HEK293 (cell line): ENCODE measurements around the gene PCP4.

Experiments
- CTCF ChIA-PET: fragments of 350-600 bp; formaldehyde crosslinking; extraction: SDS; loops from one replicate; lab custom pipeline; 2021; ENCODE audit warnings: antibody characterized with exemption; lab: Yijun Ruan, JAX
- POLR2A ChIA-PET: fragments of 300-600 bp; formaldehyde crosslinking; extraction: SDS; loops from one replicate; lab custom pipeline; 2020; ENCODE audit warnings: antibody characterized with exemption, inconsistent platforms; lab: Yijun Ruan, JAX
- H3K27ac ChIP-seq: fragments of 200-500 bp; sonication (Bioruptor generic); 2 replicates; pipeline ENCODE4 v1.5.1; 2014; ENCODE audit warnings: low read depth, low read length, control low read depth, inconsistent platforms; ENCODE audit errors: extremely low read depth
- H3K36me3 ChIP-seq, 2 experiments: fragments of 200-500 bp in 1 of 2; sonication (Bioruptor generic) in 1 of 2; 1 replicate in 1 of 2; 2 replicates in 1 of 2; pipeline ENCODE4 v1.5.1; 2014 to 2017; ENCODE audit warnings: inconsistent platforms in 2 of 2, low read length in 2 of 2; ENCODE audit not compliant: control insufficient read depth in 2 of 2, insufficient read depth in 1 of 2
- H3K4me1 ChIP-seq: fragments of 200-500 bp; sonication (Bioruptor generic); 2 replicates; pipeline ENCODE4 v1.5.1; 2014; ENCODE audit warnings: mild to moderate bottlenecking, low read length, inconsistent platforms; ENCODE audit not compliant: control insufficient read depth, insufficient read depth
- H3K4me3 ChIP-seq: 2 replicates; pipeline ENCODE4 v1.5.1; 2011; ENCODE audit warnings: low read depth, mild to moderate bottlenecking, control low read depth, low read length, moderate library complexity
- H3K9me3 ChIP-seq: fragments of 200-500 bp; sonication (Bioruptor generic); 2 replicates; pipeline ENCODE4 v1.5.1; 2014; ENCODE audit warnings: low read depth, low read length, inconsistent platforms; ENCODE audit not compliant: control insufficient read depth, insufficient read depth
- ELK4 ChIP-seq: IDR thresholded peaks from 2 replicates; pipeline ENCODE4 v1.6.1; 2011; ENCODE audit warnings: mild to moderate bottlenecking, low read depth, low read length, borderline replicate concordance
- GFI1B ChIP-seq: fragments of 450-650 bp; formaldehyde crosslinking; IDR thresholded peaks from 2 replicates; pipeline ENCODE4 v1.5.1; 2016; ENCODE audit warnings: missing biosample characterization, missing genetic modification characterization
- KLF1 ChIP-seq: fragments of 450-650 bp; formaldehyde crosslinking; IDR thresholded peaks from 2 replicates; pipeline ENCODE4 v1.5.1; 2016; ENCODE audit warnings: missing biosample characterization, missing genetic modification characterization
- KLF9 ChIP-seq: fragments of 450-650 bp; formaldehyde crosslinking; IDR thresholded peaks from 2 replicates; pipeline ENCODE4 v1.5.1; 2016; ENCODE audit warnings: missing biosample characterization, missing genetic modification characterization, low read depth
- OSR2 ChIP-seq: fragments of 450-650 bp; formaldehyde crosslinking; IDR thresholded peaks from 2 replicates; pipeline ENCODE4 v1.5.1; 2016; ENCODE audit warnings: missing biosample characterization, missing genetic modification characterization
- PRDM10 ChIP-seq: fragments of 450-650 bp; formaldehyde crosslinking; IDR thresholded peaks from 2 replicates; pipeline ENCODE4 v1.5.1; 2016; ENCODE audit warnings: missing biosample characterization, missing genetic modification characterization
- SP3 ChIP-seq: fragments of 450-650 bp; formaldehyde crosslinking; IDR thresholded peaks from 2 replicates; pipeline ENCODE4 v1.5.1; 2016; ENCODE audit warnings: missing biosample characterization, missing genetic modification characterization
- TSHZ1 ChIP-seq: fragments of 450-650 bp; formaldehyde crosslinking; IDR thresholded peaks from 2 replicates; pipeline ENCODE4 v1.5.1; 2016; ENCODE audit warnings: missing biosample characterization, missing genetic modification characterization, borderline replicate concordance
- ZNF223 ChIP-seq: fragments of 450-650 bp; formaldehyde crosslinking; IDR thresholded peaks from 2 replicates; pipeline ENCODE4 v1.5.1; 2016; ENCODE audit warnings: missing biosample characterization, missing genetic modification characterization
- ZNF341 ChIP-seq: fragments of 450-650 bp; formaldehyde crosslinking; IDR thresholded peaks from 2 replicates; pipeline ENCODE4; 2016; ENCODE audit warnings: low read depth, missing biosample characterization, missing genetic modification characterization
- ZNF426 ChIP-seq: fragments of 450-650 bp; formaldehyde crosslinking; IDR thresholded peaks from 2 replicates; pipeline ENCODE4 v1.5.1; 2017; ENCODE audit warnings: missing biosample characterization, missing genetic modification characterization, mild to moderate bottlenecking, inconsistent platforms, moderate library complexity
- ZNF433 ChIP-seq: fragments of 450-650 bp; formaldehyde crosslinking; IDR thresholded peaks from 2 replicates; pipeline ENCODE4 v1.5.1; 2016; ENCODE audit warnings: missing biosample characterization, missing genetic modification characterization, low read depth
- ZNF473 ChIP-seq: fragments of 450-650 bp; formaldehyde crosslinking; IDR thresholded peaks from 2 replicates; pipeline ENCODE4 v1.5.1; 2017; ENCODE audit warnings: missing biosample characterization, missing genetic modification characterization
- ZNF518A ChIP-seq: fragments of 450-650 bp; formaldehyde crosslinking; conservative IDR thresholded peaks from 2 replicates; pipeline ENCODE4 v1.5.1; 2016; ENCODE audit warnings: low read depth, missing biosample characterization, missing genetic modification characterization
- ZNF549 ChIP-seq: fragments of 450-650 bp; IDR thresholded peaks from 2 replicates; pipeline ENCODE4 v1.5.1; 2018; ENCODE audit warnings: missing biosample characterization, missing genetic modification characterization, mild to moderate bottlenecking, inconsistent platforms, moderate library complexity
- ZNF558 ChIP-seq: fragments of 450-650 bp; formaldehyde crosslinking; IDR thresholded peaks from 2 replicates; pipeline ENCODE4 v1.5.1; 2016; ENCODE audit warnings: missing biosample characterization, missing genetic modification characterization
- ZNF629 ChIP-seq: fragments of 450-650 bp; formaldehyde crosslinking; IDR thresholded peaks from 2 replicates; pipeline ENCODE4 v1.5.1; 2017; ENCODE audit warnings: missing biosample characterization, missing genetic modification characterization
- ZNF654 ChIP-seq: fragments of 450-650 bp; formaldehyde crosslinking; IDR thresholded peaks from 2 replicates; pipeline ENCODE4 v1.5.1; 2016; ENCODE audit warnings: low read depth, missing biosample characterization, missing genetic modification characterization
- ZNF76 ChIP-seq: fragments of 450-650 bp; formaldehyde crosslinking; IDR thresholded peaks from 2 replicates; pipeline ENCODE4; 2016; ENCODE audit warnings: low read depth, missing biosample characterization, missing genetic modification characterization, borderline replicate concordance
- ZSCAN18 ChIP-seq: fragments of 450-650 bp; formaldehyde crosslinking; IDR thresholded peaks from 2 replicates; pipeline ENCODE4 v1.5.1; 2016; ENCODE audit warnings: missing biosample characterization, missing genetic modification characterization

Gene PCP4

GRCh38 chr21:39874759-39875158, 7.5 kb downstream of the PCP4 start:
- no peaks in the 10 kb centered on the region for H3K36me3 ChIP-seq
- TF ChIP-seq OSR2 (tag by site-specific recombination), result no peak
- no peak for TF ChIP-seq ZNF473 (tag by site-specific recombination)
- no peak for TF ChIP-seq KLF9
- TF ChIP-seq ZSCAN18 (tag by site-specific recombination), result no peak
- no peaks in the 10 kb centered on the region for H3K9me3 ChIP-seq
- POLR2A ChIA-PET, result no interaction called here
- 0 out of 2 replicates have a peak, but pooled peaks cover 2% of the 10 kb centered on the region for H3K4me1 ChIP-seq
- no peak overlapping the region for H3K27ac ChIP-seq
- H3K4me3 ChIP-seq, result no peak overlapping the region
- CTCF ChIA-PET, result interaction anchor here (3.0 kb wide), 1 partner anchor 8 kb away, joined by 17 read pairs; the partner anchor contains the start of gene PCP4

- no peaks in the 10 kb centered on the region for H3K4me1 ChIP-seq
- no peak overlapping the region for H3K4me3 ChIP-seq
- ChIA-PET POLR2A (no interaction called here), CTCF (interaction anchor here (0.6 to 3.1 kb wide), 2 partner anchors 15 to 228 kb away, joined by 3 to 12 read pairs; partner anchors contain the start of gene PCP4)
- no peak overlapping the region for H3K27ac ChIP-seq
- no peaks in the 10 kb centered on the region for H3K9me3 ChIP-seq
- H3K36me3 ChIP-seq, result no peaks in the 10 kb centered on the region
- TF ChIP-seq OSR2 (tag by site-specific recombination), result no peak
- no peak for TF ChIP-seq ZNF549 (tag by site-specific recombination)
- no peak for TF ChIP-seq ZNF629
- no peak for TF ChIP-seq ZNF341
- no peak for TF ChIP-seq ZNF76 (tag by site-specific recombination)
- TF ChIP-seq ZNF558, result no peak
- TF ChIP-seq ELK4, result no peak
- TF ChIP-seq PRDM10, result no peak
- TF ChIP-seq ZNF518A, result no peak
- TF ChIP-seq SP3 (tag by site-specific recombination), result no peak
- no peak for TF ChIP-seq TSHZ1 (tag by site-specific recombination)
- no peak for TF ChIP-seq ZNF223 (tag by site-specific recombination)
- no peak for TF ChIP-seq GFI1B (tag by site-specific recombination)
- TF ChIP-seq ZNF433, result no peak
- TF ChIP-seq ZNF654, result no peak
- no peak for TF ChIP-seq KLF1 (tag by site-specific recombination)
- TF ChIP-seq ZNF426, result no peak
These were observed 14.4 kb downstream of the PCP4 start for GRCh38 chr21:39881661-39882060.
